GM18520 (cell line): ENCODE measurements around the gene SLC38A2.
"Not testable (repeated sequence)": the region's sequence is repeated elsewhere in the genome, so short reads cannot be mapped to it uniquely, and the experiment has no call there.

ENCODE experiments used
- ATAC-seq: cut with Tn5 transposase; IDR thresholded peaks from one replicate; pipeline ENCODE4 v1.9.1; 2021; ENCODE audit not compliant: unreplicated experiment

SLC38A2 gene

GRCh38 chr12:46332260-46332659 is 40.3 kb downstream of the SLC38A2 start:
- no peak for ATAC-seq

- not testable (repeated sequence) for ATAC-seq
Observed at GRCh38 chr12:46325075-46325474, 47.5 kb downstream of the SLC38A2 start.

GRCh38 chr12:46320731-46321130 is 51.8 kb downstream of the SLC38A2 start:
- no peak for ATAC-seq

GRCh38 chr12:46318037-46318436 is 54.5 kb downstream of the SLC38A2 start:
- ATAC-seq: no peak
